Breast epithelium (tissue), 3 donors: ENCODE results near the gene SYMPK.

Source experiments
- POLR2A ChIP-seq: fragments of 450-650 bp; IDR thresholded peaks from one replicate; pipeline ENCODE4 v1.6.1; 2016; ENCODE audit warnings: antibody characterized with exemption, mild to moderate bottlenecking, moderate library complexity
- POLR2AphosphoS5 ChIP-seq, 3 donors: sonication (generic); formaldehyde crosslinking; IDR thresholded peaks; one replicate each; pipeline ENCODE4 v1.6.1; 2017; ENCODE audit warnings: antibody characterized with exemption in 3 of 3
- TF ChIP-seq, protein P1 (sequence below), 3 donors: fragments of 450-650 bp; IDR thresholded peaks; one replicate each; pipeline ENCODE4 v1.5.1; 2016 to 2017; ENCODE audit warnings: antibody characterized with exemption in 3 of 3, mild to moderate bottlenecking in 3 of 3, moderate library complexity in 3 of 3

DNA sequence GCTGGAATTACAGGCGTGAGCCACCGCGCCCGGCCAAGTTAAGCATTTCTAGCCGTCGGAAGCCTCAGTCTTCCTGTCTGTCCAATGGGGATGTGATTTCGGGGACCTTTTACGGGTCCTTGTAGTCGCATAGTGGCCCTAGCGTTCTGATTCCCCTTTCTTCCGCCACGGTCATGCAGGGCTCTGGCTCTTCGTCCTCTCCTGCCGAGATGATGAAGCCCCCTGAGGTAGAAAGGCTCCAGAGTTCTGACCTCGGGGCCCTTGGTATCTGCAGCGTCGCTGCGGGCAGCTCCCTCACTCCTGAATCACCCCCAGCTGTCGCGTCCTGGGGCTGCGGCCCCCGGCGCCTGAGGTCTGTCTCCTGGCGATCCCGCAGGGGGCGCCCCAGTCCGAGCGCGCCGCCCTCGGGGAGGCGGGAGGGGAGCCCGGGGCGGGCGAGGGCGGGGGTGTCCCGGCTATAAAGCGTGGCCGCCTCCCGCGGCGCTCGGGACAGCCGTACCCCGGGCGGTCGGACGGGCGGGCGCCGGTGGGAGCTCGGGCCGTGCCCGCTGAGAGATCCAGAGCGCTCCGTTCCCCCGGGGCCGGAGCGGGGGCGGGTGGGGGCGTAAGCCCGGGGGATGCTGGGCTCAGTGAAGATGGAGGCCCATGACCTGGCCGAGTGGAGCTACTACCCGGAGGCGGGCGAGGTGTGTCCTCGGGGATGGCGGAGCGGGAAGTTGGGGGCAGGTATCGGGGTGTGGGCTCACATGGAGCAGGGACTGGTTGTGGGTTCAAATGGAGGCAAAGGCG, 1.1 kb upstream of the SYMPK start, which contains the start of gene FOXA3:
- TF ChIP-seq POLR2A (no peak), POLR2AphosphoS5 (IDR thresholded peaks at IDR 0.05) (no peak)
- TF ChIP-seq, protein P1, sequence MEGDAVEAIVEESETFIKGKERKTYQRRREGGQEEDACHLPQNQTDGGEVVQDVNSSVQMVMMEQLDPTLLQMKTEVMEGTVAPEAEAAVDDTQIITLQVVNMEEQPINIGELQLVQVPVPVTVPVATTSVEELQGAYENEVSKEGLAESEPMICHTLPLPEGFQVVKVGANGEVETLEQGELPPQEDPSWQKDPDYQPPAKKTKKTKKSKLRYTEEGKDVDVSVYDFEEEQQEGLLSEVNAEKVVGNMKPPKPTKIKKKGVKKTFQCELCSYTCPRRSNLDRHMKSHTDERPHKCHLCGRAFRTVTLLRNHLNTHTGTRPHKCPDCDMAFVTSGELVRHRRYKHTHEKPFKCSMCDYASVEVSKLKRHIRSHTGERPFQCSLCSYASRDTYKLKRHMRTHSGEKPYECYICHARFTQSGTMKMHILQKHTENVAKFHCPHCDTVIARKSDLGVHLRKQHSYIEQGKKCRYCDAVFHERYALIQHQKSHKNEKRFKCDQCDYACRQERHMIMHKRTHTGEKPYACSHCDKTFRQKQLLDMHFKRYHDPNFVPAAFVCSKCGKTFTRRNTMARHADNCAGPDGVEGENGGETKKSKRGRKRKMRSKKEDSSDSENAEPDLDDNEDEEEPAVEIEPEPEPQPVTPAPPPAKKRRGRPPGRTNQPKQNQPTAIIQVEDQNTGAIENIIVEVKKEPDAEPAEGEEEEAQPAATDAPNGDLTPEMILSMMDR (IDR thresholded peaks at IDR 0.05): peak; percentile 25 to 47 (median 31)
